ENCODE data around the gene CCDC7. TPM values are rescaled to one million over a fixed set of nuclear protein-coding genes. Genes with fewer than 3 reads are reported as not detected.
"Not testable (repeated sequence)": the region's sequence is repeated elsewhere in the genome, so short reads cannot be mapped to it uniquely, and the experiment has no call there.

CCDC7 gene
- total RNA-seq, 1 donor from 2014 or later, result 2.3 TPM

- peaks cover 29% of the 10 kb centered on the region for H3K9me3 Mint-ChIP-seq (ENCODE audit: unreplicated experiment)
- H3K27me3 ChIP-seq (ENCODE audit: insufficient read depth, low read length), result no peaks in the 10 kb centered on the region
- DNase-seq (ENCODE audit: low read depth) (no peak), FAIRE-seq (no peak)
- H3K79me2 ChIP-seq (ENCODE audit: insufficient read depth, low read length), result no peaks in the 10 kb centered on the region
- TF ChIP-seq, protein P1, sequence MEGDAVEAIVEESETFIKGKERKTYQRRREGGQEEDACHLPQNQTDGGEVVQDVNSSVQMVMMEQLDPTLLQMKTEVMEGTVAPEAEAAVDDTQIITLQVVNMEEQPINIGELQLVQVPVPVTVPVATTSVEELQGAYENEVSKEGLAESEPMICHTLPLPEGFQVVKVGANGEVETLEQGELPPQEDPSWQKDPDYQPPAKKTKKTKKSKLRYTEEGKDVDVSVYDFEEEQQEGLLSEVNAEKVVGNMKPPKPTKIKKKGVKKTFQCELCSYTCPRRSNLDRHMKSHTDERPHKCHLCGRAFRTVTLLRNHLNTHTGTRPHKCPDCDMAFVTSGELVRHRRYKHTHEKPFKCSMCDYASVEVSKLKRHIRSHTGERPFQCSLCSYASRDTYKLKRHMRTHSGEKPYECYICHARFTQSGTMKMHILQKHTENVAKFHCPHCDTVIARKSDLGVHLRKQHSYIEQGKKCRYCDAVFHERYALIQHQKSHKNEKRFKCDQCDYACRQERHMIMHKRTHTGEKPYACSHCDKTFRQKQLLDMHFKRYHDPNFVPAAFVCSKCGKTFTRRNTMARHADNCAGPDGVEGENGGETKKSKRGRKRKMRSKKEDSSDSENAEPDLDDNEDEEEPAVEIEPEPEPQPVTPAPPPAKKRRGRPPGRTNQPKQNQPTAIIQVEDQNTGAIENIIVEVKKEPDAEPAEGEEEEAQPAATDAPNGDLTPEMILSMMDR (IDR thresholded peaks at IDR 0.05; ENCODE audit: insufficient read depth, low read depth, low read length), result no peak
- no peak for TF ChIP-seq EZH2 (IDR thresholded peaks at IDR 0.05; ENCODE audit: insufficient read depth, low read length)
- no peaks in the 10 kb centered on the region for H3K36me3 ChIP-seq (ENCODE audit: insufficient read depth, low read length)
- H3K4me3 Mint-ChIP-seq (ENCODE audit: unreplicated experiment), result no peak overlapping the region
- no peaks in the 10 kb centered on the region for H4K20me1 ChIP-seq (ENCODE audit: insufficient read depth, low read length)
- H3K4me1 ChIP-seq (ENCODE audit: insufficient read depth, low read length), result no peaks in the 10 kb centered on the region
- no peak overlapping the region for H2AFZ ChIP-seq (ENCODE audit: low read depth, low read length)
- H3K9me3 ChIP-seq (ENCODE audit: insufficient read depth, low read depth, low read length), result no peaks in the 10 kb centered on the region
- H3K9ac ChIP-seq (ENCODE audit: low read length), result no peak overlapping the region
- H3K27me3 Mint-ChIP-seq (ENCODE audit: low read depth, unreplicated experiment), result no peaks in the 10 kb centered on the region
- H3K4me2 ChIP-seq (ENCODE audit: low read length), result no peak overlapping the region
- H3K27ac ChIP-seq (ENCODE audit: low read depth, low read length), result no peak overlapping the region
- peaks cover 20% of the 10 kb centered on the region for H3K36me3 Mint-ChIP-seq (ENCODE audit: low read depth, unreplicated experiment)
- H3K4me3 ChIP-seq (ENCODE audit: insufficient read depth, low read depth, low read length), result no peak overlapping the region
- H3K4me1 Mint-ChIP-seq (ENCODE audit: low read depth, unreplicated experiment), result no peaks in the 10 kb centered on the region
- no peak overlapping the region for H3K27ac Mint-ChIP-seq (ENCODE audit: unreplicated experiment)
Measured at GRCh38 chr10:32501906-32502305, 56.0 kb downstream of the CCDC7 start.

GRCh38 chr10:32505762-32506420 lies 60.0 kb downstream of the CCDC7 start:
- H4K20me1 ChIP-seq (ENCODE audit: insufficient read depth, low read length); H2AFZ ChIP-seq (ENCODE audit: low read depth, low read length); H3K27me3 Mint-ChIP-seq (ENCODE audit: low read depth, unreplicated experiment); FAIRE-seq; DNase-seq (ENCODE audit: low read depth); H3K4me1 ChIP-seq (ENCODE audit: insufficient read depth, low read length); H3K27ac ChIP-seq (ENCODE audit: low read depth, low read length); H3K4me2 ChIP-seq (ENCODE audit: low read length); H3K36me3 ChIP-seq (ENCODE audit: insufficient read depth, low read length); H3K27me3 ChIP-seq (ENCODE audit: insufficient read depth, low read length); H3K9me3 ChIP-seq (ENCODE audit: insufficient read depth, low read depth, low read length); H3K4me1 Mint-ChIP-seq (ENCODE audit: low read depth, unreplicated experiment); H3K79me2 ChIP-seq (ENCODE audit: insufficient read depth, low read length); H3K27ac Mint-ChIP-seq (ENCODE audit: unreplicated experiment); H3K4me3 ChIP-seq (ENCODE audit: insufficient read depth, low read depth, low read length); H3K4me3 Mint-ChIP-seq (ENCODE audit: unreplicated experiment); H3K9ac ChIP-seq (ENCODE audit: low read length): not testable (repeated sequence)
- Mint-ChIP-seq H3K9me3 (ENCODE audit: unreplicated experiment) (peaks cover 24% of the 10 kb centered on the region), H3K36me3 (ENCODE audit: low read depth, unreplicated experiment) (peaks cover 28% of the 10 kb centered on the region)

- no peak for DNase-seq (ENCODE audit: low read depth)
- H4K20me1 ChIP-seq (ENCODE audit: insufficient read depth, low read length), result no peaks in the 10 kb centered on the region
- no peak for FAIRE-seq
Measured at GRCh38 chr10:32511599-32511998, 65.7 kb downstream of the CCDC7 start.

More at GRCh38 chr10:32511599-32511998, 65.7 kb downstream of the CCDC7 start:
- Histone ChIP-seq H3K27ac (ENCODE audit: low read depth, low read length) (no peak overlapping the region), H2AFZ (ENCODE audit: low read depth, low read length) (no peak overlapping the region), H3K79me2 (ENCODE audit: insufficient read depth, low read length) (no peaks in the 10 kb centered on the region), H3K9me3 (ENCODE audit: insufficient read depth, low read depth, low read length) (no peaks in the 10 kb centered on the region), H3K4me1 (ENCODE audit: insufficient read depth, low read length) (no peaks in the 10 kb centered on the region), H3K27me3 (ENCODE audit: insufficient read depth, low read length) (no peaks in the 10 kb centered on the region), H3K4me2 (ENCODE audit: low read length) (no peak overlapping the region), H3K9ac (ENCODE audit: low read length) (no peak overlapping the region), H3K36me3 (ENCODE audit: insufficient read depth, low read length) (no peaks in the 10 kb centered on the region), H3K4me3 (ENCODE audit: insufficient read depth, low read depth, low read length) (no peak overlapping the region)
- Mint-ChIP-seq H3K27ac (ENCODE audit: unreplicated experiment) (no peak overlapping the region), H3K9me3 (ENCODE audit: unreplicated experiment) (peaks cover 10% of the 10 kb centered on the region), H3K27me3 (ENCODE audit: low read depth, unreplicated experiment) (no peaks in the 10 kb centered on the region), H3K36me3 (ENCODE audit: low read depth, unreplicated experiment) (peaks cover 11% of the 10 kb centered on the region), H3K4me3 (ENCODE audit: unreplicated experiment) (no peak overlapping the region), H3K4me1 (ENCODE audit: low read depth, unreplicated experiment) (no peaks in the 10 kb centered on the region)
- TF ChIP-seq, protein P1 (IDR thresholded peaks at IDR 0.05; ENCODE audit: insufficient read depth, low read depth, low read length), result no peak
- TF ChIP-seq EZH2 (IDR thresholded peaks at IDR 0.05; ENCODE audit: insufficient read depth, low read length), result no peak
